IMR-90 (cell line): ENCODE measurements around the gene MALRD1. TPM values are rescaled to one million over a fixed set of nuclear protein-coding genes. Genes with fewer than 3 reads are reported as not detected.

Source experiments
- ATAC-seq: fragments of 200-7000 bp; cut with Tn5 transposase; 2 replicates; pipeline ENCODE4 v1.9.1; 2020; ENCODE audit warnings: low read depth, mild to moderate bottlenecking, moderate library complexity
- BruUV-seq: library from RNA; stranded (reverse); fragments of 400-500 nt; replicated peaks from 2 replicates; lab custom pipeline; 2021; lab: Mats Ljungman, UMichigan
- CTCF ChIA-PET: fragments of 300-600 bp; formaldehyde crosslinking; extraction: SDS; loops from one replicate; lab custom pipeline; 2021; ENCODE audit warnings: antibody characterized with exemption; lab: Yijun Ruan, JAX
- POLR2A ChIA-PET: fragments of 300-600 bp; sonication (Branson Sonifier 250); formaldehyde crosslinking; loops from one replicate; lab custom pipeline; 2022; ENCODE audit warnings: antibody characterized with exemption; ENCODE audit not compliant: unreplicated experiment; lab: Charles Lee
- DNase-seq: peaks from one replicate; pipeline ENCODE4 v3.0.0; 2013
- H2AFZ ChIP-seq: replicated peaks from 2 replicates; pipeline ENCODE3; 2013; ENCODE audit warnings: low read length, mild to moderate bottlenecking; ENCODE audit not compliant: poor library complexity
- H2AK5ac ChIP-seq: 2 replicates; pipeline ENCODE4 v1.6.1; 2013; ENCODE audit warnings: low read depth, low read length, inconsistent platforms
- H2AK9ac ChIP-seq: replicated peaks from 2 replicates; pipeline ENCODE3; 2013; ENCODE audit warnings: mild to moderate bottlenecking, low read depth, low read length, moderate library complexity; ENCODE audit not compliant: poor library complexity
- H2BK120ac ChIP-seq: 2 replicates; pipeline ENCODE4 v1.6.1; 2013; ENCODE audit warnings: low read depth, low read length, inconsistent platforms
- H2BK15ac ChIP-seq: 3 replicates; pipeline ENCODE4 v1.6.1; 2013; ENCODE audit warnings: low read depth, low read length, inconsistent platforms
- H2BK20ac ChIP-seq: 2 replicates; pipeline ENCODE4 v1.6.1; 2013; ENCODE audit warnings: low read depth, mild to moderate bottlenecking, inconsistent platforms, low read length, moderate library complexity
- H2BK5ac ChIP-seq: 2 replicates; pipeline ENCODE4 v1.6.1; 2013; ENCODE audit warnings: mild to moderate bottlenecking, low read depth, low read length, inconsistent platforms; ENCODE audit not compliant: poor library complexity, severe bottlenecking
- H3K14ac ChIP-seq: replicated peaks from 2 replicates; pipeline ENCODE4 v1.6.1; 2013; ENCODE audit warnings: low read depth, low read length, inconsistent platforms
- H3K18ac ChIP-seq: 2 replicates; pipeline ENCODE4 v1.6.1; 2013; ENCODE audit warnings: low read depth, low read length, control low read depth
- H3K23ac ChIP-seq: 2 replicates; pipeline ENCODE4 v1.6.1; 2013; ENCODE audit warnings: low read depth, low read length, inconsistent platforms
- H3K27ac ChIP-seq: 2 replicates; pipeline ENCODE4 v1.5.1; 2013; ENCODE audit warnings: mild to moderate bottlenecking, control low read depth, low read length; ENCODE audit not compliant: insufficient read depth
- H3K27me3 ChIP-seq: 2 replicates; pipeline ENCODE4 v1.6.1; 2013; ENCODE audit warnings: low read length; ENCODE audit not compliant: control insufficient read depth, insufficient read depth
- H3K36me3 ChIP-seq: 2 replicates; pipeline ENCODE4 v1.6.1; 2013; ENCODE audit warnings: low read length, mixed read lengths; ENCODE audit not compliant: control insufficient read depth, insufficient read depth
- H3K4ac ChIP-seq: 2 replicates; pipeline ENCODE4 v1.6.1; 2013; ENCODE audit warnings: low read depth, low read length, inconsistent platforms
- H3K4me1 ChIP-seq: 2 replicates; pipeline ENCODE4 v1.6.1; 2013; ENCODE audit warnings: low read length, mixed read lengths; ENCODE audit not compliant: control insufficient read depth, insufficient read depth
- H3K4me2 ChIP-seq: 2 replicates; pipeline ENCODE4 v1.6.1; 2013; ENCODE audit warnings: low read depth, mild to moderate bottlenecking, control low read depth, low read length, moderate library complexity
- H3K4me3 ChIP-seq: 2 replicates; pipeline ENCODE4 v1.5.1; 2013; ENCODE audit warnings: low read depth, mild to moderate bottlenecking, control low read depth, low read length, moderate library complexity; ENCODE audit not compliant: insufficient read depth
- H3K56ac ChIP-seq: 2 replicates; pipeline ENCODE4 v1.6.1; 2013; ENCODE audit warnings: low read length, inconsistent platforms; ENCODE audit not compliant: insufficient read depth; ENCODE audit errors: extremely low read depth
- H3K79me1 ChIP-seq, 2 experiments: 2 replicates each; pipeline ENCODE4 v1.6.1; 2013; ENCODE audit warnings: low read length in 2 of 2, inconsistent platforms in 1 of 2, low read depth in 1 of 2
- H3K9ac ChIP-seq: 2 replicates; pipeline ENCODE4 v1.6.1; 2013; ENCODE audit warnings: low read depth, low read length, control low read depth
- H3K9me1 ChIP-seq: 2 replicates; pipeline ENCODE4 v1.6.1; 2013; ENCODE audit warnings: low read length, inconsistent platforms; ENCODE audit not compliant: insufficient read depth
- H3K9me3 ChIP-seq: 2 replicates; pipeline ENCODE4 v1.6.1; 2013; ENCODE audit warnings: low read length; ENCODE audit not compliant: control insufficient read depth, insufficient read depth
- H4K20me1 ChIP-seq: 2 replicates; pipeline ENCODE4 v1.6.1; 2013; ENCODE audit warnings: low read length, inconsistent platforms; ENCODE audit not compliant: insufficient read depth
- H4K5ac ChIP-seq: 2 replicates; pipeline ENCODE4 v1.6.1; 2013; ENCODE audit warnings: mild to moderate bottlenecking, low read depth, low read length, control low read depth
- H4K8ac ChIP-seq, 2 experiments: 2 replicates each; pipeline ENCODE4 v1.6.1; 2013; ENCODE audit warnings: low read depth in 2 of 2, low read length in 2 of 2, control low read depth in 1 of 2, inconsistent platforms in 1 of 2
- H4K91ac ChIP-seq: 2 replicates; pipeline ENCODE4 v1.6.1; 2013; ENCODE audit warnings: low read depth, low read length, inconsistent platforms; ENCODE audit not compliant: insufficient read depth
- BHLHE40 ChIP-seq: fragments of 150-350 bp; IDR thresholded peaks from 2 replicates; pipeline ENCODE4 v1.6.1; 2016; ENCODE audit warnings: mild to moderate bottlenecking, low read depth, low read length
- CEBPB ChIP-seq: IDR thresholded peaks from 2 replicates; pipeline ENCODE4 v1.6.1; 2012; ENCODE audit warnings: low read depth, low read length, improper control_type of control experiment
- CHD1 ChIP-seq: IDR thresholded peaks from 2 replicates; pipeline ENCODE4 v1.6.1; 2012; ENCODE audit warnings: low read depth, low read length, improper control_type of control experiment
- CTCF ChIP-seq: conservative IDR thresholded peaks from 2 replicates; pipeline ENCODE4 v1.5.1; 2012; ENCODE audit warnings: mild to moderate bottlenecking, low read depth, low read length, improper control_type of control experiment
- MAFK ChIP-seq: IDR thresholded peaks from 2 replicates; pipeline ENCODE4 v1.6.1; 2012; ENCODE audit warnings: low read depth, low read length, improper control_type of control experiment
- MAZ ChIP-seq: IDR thresholded peaks from 2 replicates; pipeline ENCODE4 v1.6.1; 2012; ENCODE audit warnings: low read depth, mild to moderate bottlenecking, low read length, improper control_type of control experiment, moderate library complexity, borderline replicate concordance
- MXI1 ChIP-seq: IDR thresholded peaks from 2 replicates; pipeline ENCODE4 v1.6.1; 2012; ENCODE audit warnings: low read depth, mild to moderate bottlenecking, low read length, moderate library complexity, borderline replicate concordance
- POLR2A ChIP-seq: IDR thresholded peaks from 2 replicates; pipeline ENCODE4 v1.6.1; 2012; ENCODE audit warnings: mild to moderate bottlenecking, low read depth, low read length
- RAD21 ChIP-seq: IDR thresholded peaks from 2 replicates; pipeline ENCODE4 v1.6.1; 2012; ENCODE audit warnings: low read length, improper control_type of control experiment
- RCOR1 ChIP-seq: IDR thresholded peaks from 2 replicates; pipeline ENCODE4 v1.6.1; 2012; ENCODE audit warnings: mild to moderate bottlenecking, low read length, improper control_type of control experiment; ENCODE audit not compliant: insufficient replicate concordance
- RFX5 ChIP-seq: IDR thresholded peaks from 2 replicates; pipeline ENCODE4 v1.8.0; 2012; ENCODE audit warnings: low read depth, mild to moderate bottlenecking, low read length, moderate library complexity
- SMC3 ChIP-seq: fragments of 150-350 bp; IDR thresholded peaks from 2 replicates; pipeline ENCODE4 v1.6.1; 2016; ENCODE audit warnings: low read depth, mild to moderate bottlenecking, antibody characterized with exemption, low read length, moderate library complexity
- USF2 ChIP-seq: fragments of 150-350 bp; IDR thresholded peaks from 2 replicates; pipeline ENCODE4 v1.6.1; 2017; ENCODE audit warnings: mild to moderate bottlenecking, antibody characterized with exemption, low read length, low read depth
- WGBS, 2 experiments: methylation state at CpG; one replicate each; pipeline versions ENCODE4 v1.1.5 to v1.1.7; 2013; ENCODE audit warnings: missing lambda C conversion rate in 2 of 2; ENCODE audit not compliant: insufficient read length in 1 of 2; ENCODE audit errors: extremely low coverage in 2 of 2; 5-methylcytosine and 5-hydroxymethylcytosine counted together
- dilution Hi-C: fragments of 300-500 bp; cut with HindIII; formaldehyde crosslinking; loops from one replicate; pipeline ENCODE4 v1.14.3; 2018; ENCODE audit warnings: low sequenced_read_pairs; ENCODE audit not compliant: unreplicated experiment
- in situ Hi-C: fragments of 300-500 bp; cut with MboI; formaldehyde crosslinking; loops from 3 replicates; pipeline ENCODE4 v1.14.3; 2019; ENCODE audit warnings: low sequenced_read_pairs, inconsistent platforms, mixed read lengths
- intact Hi-C: fragments of 100-400 bp; cut with micrococcal nuclease; formaldehyde crosslinking; loops from 2 replicates; pipeline ENCODE4 v1.10.0; 2022
- polyA plus RNA-seq, 3 experiments: library from polyadenylated mRNA; depleted of rRNA; stranded (reverse); fragments of >200 nt; gene quantifications; 2 replicates each; pipeline ENCODE4 v1.2.3, GENCODE V29; 2012; ENCODE audit warnings: low replicate concordance in 1 of 3
- total RNA-seq: library from RNA; depleted of rRNA; stranded (reverse); fragments of >200 nt; gene quantifications from 2 replicates; pipeline ENCODE4 v1.2.3, GENCODE V29; 2012

MALRD1 gene
- total and polyA plus RNA-seq, 2 of the 4 experiments (the other 2 are of a cell fraction): 0.34 to 1.1 TPM

- Histone ChIP-seq H3K9me3 (no peaks in the 10 kb centered on the region), H3K56ac (no peak overlapping the region), H4K20me1 (no peaks in the 10 kb centered on the region), H2AK9ac (no peak overlapping the region), H3K27me3 (no peaks in the 10 kb centered on the region), H4K5ac (no peak overlapping the region), H2BK20ac (no peak overlapping the region), H2AK5ac (no peak overlapping the region), H2BK5ac (no peak overlapping the region), H3K4me2 (no peak overlapping the region), H3K79me1 (no peaks in the 10 kb centered on the region), H2AFZ (no peak overlapping the region), H3K36me3 (no peaks in the 10 kb centered on the region), H2BK120ac (no peak overlapping the region), H4K8ac (no peak overlapping the region), H3K23ac (no peak overlapping the region), H3K18ac (no peak overlapping the region), H3K9ac (no peak overlapping the region), H2BK15ac (no peak overlapping the region), H3K4me1 (no peaks in the 10 kb centered on the region), H3K14ac (no peak overlapping the region), H4K91ac (no peak overlapping the region), H3K4ac (no peak overlapping the region), H3K4me3 (no peak overlapping the region), H3K9me1 (no peaks in the 10 kb centered on the region), H3K27ac (no peak overlapping the region)
- POLR2A ChIA-PET: no interaction called here
- TF ChIP-seq MXI1 (no peak), USF2 (no peak), MAZ (no peak), CHD1 (no peak), BHLHE40 (no peak), RCOR1 (no peak), RAD21 (no peak), SMC3 (no peak), CTCF (no peak), POLR2A (no peak), MAFK (no peak), RFX5 (no peak), CEBPB (no peak)
- intact Hi-C loops: no loop called here
- no TSS peak for BruUV-seq
- ATAC-seq: no peak
- CTCF ChIA-PET: no interaction called here
- no CpG with 5 or more reads among the region's 3 CpGs for WGBS, 2 experiments
- dilution Hi-C loops: no loop called here
- in situ Hi-C loops: no loop called here
- DNase-seq: no peak
These were observed 482.7 kb downstream of the MALRD1 start for GRCh38 chr10:19531324-19531723.
